Panc1 (cell line): ENCODE results near the gene SCYGR3. TPM values are rescaled to one million over a fixed set of nuclear protein-coding genes. Genes with fewer than 3 reads are reported as not detected.

Source experiments
- ATAC-seq: fragments of 200-7000 bp; cut with Tn5 transposase; 2 replicates; pipeline ENCODE4 v1.9.1; 2020; ENCODE audit warnings: mild to moderate bottlenecking, moderate library complexity
- BruUV-seq: library from RNA; stranded (reverse); fragments of 400-500 nt; replicated peaks from 2 replicates; lab custom pipeline; 2021; lab: Mats Ljungman, UMichigan
- CTCF ChIA-PET: fragments of 300-600 bp; sonication (Branson Sonifier 250); formaldehyde crosslinking; loops from one replicate; lab custom pipeline; 2022; ENCODE audit warnings: antibody characterized with exemption; lab: Charles Lee
- POLR2A ChIA-PET: fragments of 300-600 bp; sonication (Branson Sonifier 250); formaldehyde crosslinking; loops from one replicate; lab custom pipeline; 2022; ENCODE audit warnings: antibody characterized with exemption; lab: Charles Lee
- DNase-seq: peaks from one replicate; pipeline ENCODE4 v3.0.0-alpha.2; 2010; ENCODE audit warnings: low read depth, low spot score
- H3K27ac ChIP-seq: 2 replicates; pipeline ENCODE4 v1.5.1; 2011; ENCODE audit warnings: mild to moderate bottlenecking, low read length, inconsistent platforms
- H3K27me3 ChIP-seq: fragments of 200-500 bp; sonication (Bioruptor generic); 2 replicates; pipeline ENCODE4 v1.6.0; 2014; ENCODE audit warnings: low read length, inconsistent platforms; ENCODE audit not compliant: control insufficient read depth, insufficient read depth
- H3K36me3 ChIP-seq: fragments of 200-500 bp; sonication (Bioruptor generic); 2 replicates; pipeline ENCODE4 v1.5.1; 2014; ENCODE audit warnings: inconsistent platforms, mild to moderate bottlenecking, low read length, moderate library complexity; ENCODE audit not compliant: control insufficient read depth, insufficient read depth
- H3K4me1 ChIP-seq: 2 replicates; pipeline ENCODE4 v1.5.1; 2011; ENCODE audit warnings: inconsistent platforms, mild to moderate bottlenecking, low read length, moderate library complexity; ENCODE audit not compliant: control insufficient read depth, insufficient read depth
- H3K4me3 ChIP-seq, 2 experiments: 2 replicates each; pipeline ENCODE4 v1.5.1; 2011 to 2012; ENCODE audit warnings: low read depth in 2 of 2, low read length in 2 of 2, mild to moderate bottlenecking in 2 of 2, inconsistent platforms in 1 of 2, moderate library complexity in 1 of 2
- H3K9me3 ChIP-seq: fragments of 200-500 bp; sonication (Bioruptor generic); 2 replicates; pipeline ENCODE4 v1.5.1; 2014; ENCODE audit warnings: low read depth, mild to moderate bottlenecking, inconsistent platforms, low read length, moderate library complexity; ENCODE audit not compliant: control insufficient read depth, insufficient read depth
- POLR2AphosphoS5 ChIP-seq: IDR thresholded peaks from 2 replicates; pipeline ENCODE4 v1.6.1; 2012; ENCODE audit warnings: mild to moderate bottlenecking, low read depth, low read length, moderate library complexity
- SIN3A ChIP-seq: IDR thresholded peaks from 2 replicates; pipeline ENCODE4 v1.6.1; 2012; ENCODE audit warnings: low read depth, mild to moderate bottlenecking, low read length, moderate library complexity, borderline replicate concordance; ENCODE audit not compliant: insufficient read depth
- TCF7L2 ChIP-seq: IDR thresholded peaks from 2 replicates; pipeline ENCODE4 v1.6.1; 2011; ENCODE audit warnings: mild to moderate bottlenecking, low read depth, low read length, inconsistent platforms
- in situ Hi-C: cut with HindIII; loops from 2 replicates; pipeline ENCODE4 v1.10.0; 2016; ENCODE audit warnings: low sequenced_read_pairs, low pct_unique_long_range_greater_than_20kb
- intact Hi-C: fragments of 100-400 bp; cut with micrococcal nuclease; formaldehyde crosslinking; loops from one replicate; pipeline ENCODE4 v1.10.0; 2022; ENCODE audit not compliant: unreplicated experiment
- total RNA-seq: library from RNA; stranded (reverse); gene quantifications from one replicate; pipeline ENCODE4 v1.2.1, GENCODE V29; 2021; ENCODE audit not compliant: unreplicated experiment
- TF ChIP-seq, protein P1 (sequence below), 2 experiments: IDR thresholded peaks; 2 replicates each; pipeline ENCODE4 v1.6.1; 2011 to 2012; ENCODE audit warnings: low read depth in 2 of 2, control low read depth in 1 of 2, low read length in 1 of 2, mild to moderate bottlenecking in 1 of 2, moderate library complexity in 1 of 2; ENCODE audit not compliant: insufficient read depth in 1 of 2
- TF ChIP-seq, protein P2 (sequence below): fragments of 450-650 bp; IDR thresholded peaks from 2 replicates; pipeline ENCODE4 v1.5.1; 2017; ENCODE audit warnings: mild to moderate bottlenecking

Gene SCYGR3
- total RNA-seq, 1 experiment from 2014 or later: not detected

DNA sequence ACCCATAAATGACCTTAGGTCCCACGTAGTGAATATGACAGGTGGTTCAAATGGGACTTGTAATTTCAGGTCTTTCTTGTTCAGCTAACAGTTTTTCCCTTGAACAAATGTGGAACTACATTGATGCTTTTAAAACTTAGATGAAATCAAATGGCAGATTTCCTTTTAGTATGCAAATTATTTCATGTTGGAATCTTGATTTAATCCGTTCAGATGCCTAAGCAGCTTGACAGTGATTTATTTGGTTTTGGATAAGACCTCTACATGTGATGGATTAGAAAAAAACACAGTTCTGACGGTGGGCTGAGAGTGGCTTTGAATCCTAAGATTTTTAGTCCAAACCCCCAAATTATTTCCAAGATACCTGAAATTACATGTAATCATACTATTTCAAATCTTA, 19.6 kb upstream of the SCYGR3 start:
- intact Hi-C loops (no loop called here), in situ Hi-C loops (no loop called here)
- H3K4me1 ChIP-seq: no peaks in the 10 kb centered on the region
- H3K9me3 ChIP-seq: no peaks in the 10 kb centered on the region
- no peaks in the 10 kb centered on the region for H3K36me3 ChIP-seq
- ATAC-seq (no peak), DNase-seq (no peak)
- peaks cover 9% of the 10 kb centered on the region for H3K27me3 ChIP-seq
- ChIA-PET POLR2A (no interaction called here), CTCF (no interaction called here)
- BruUV-seq: no TSS peak
- TF ChIP-seq SIN3A: no peak
- TF ChIP-seq POLR2AphosphoS5: no peak
- TF ChIP-seq, protein P1, sequence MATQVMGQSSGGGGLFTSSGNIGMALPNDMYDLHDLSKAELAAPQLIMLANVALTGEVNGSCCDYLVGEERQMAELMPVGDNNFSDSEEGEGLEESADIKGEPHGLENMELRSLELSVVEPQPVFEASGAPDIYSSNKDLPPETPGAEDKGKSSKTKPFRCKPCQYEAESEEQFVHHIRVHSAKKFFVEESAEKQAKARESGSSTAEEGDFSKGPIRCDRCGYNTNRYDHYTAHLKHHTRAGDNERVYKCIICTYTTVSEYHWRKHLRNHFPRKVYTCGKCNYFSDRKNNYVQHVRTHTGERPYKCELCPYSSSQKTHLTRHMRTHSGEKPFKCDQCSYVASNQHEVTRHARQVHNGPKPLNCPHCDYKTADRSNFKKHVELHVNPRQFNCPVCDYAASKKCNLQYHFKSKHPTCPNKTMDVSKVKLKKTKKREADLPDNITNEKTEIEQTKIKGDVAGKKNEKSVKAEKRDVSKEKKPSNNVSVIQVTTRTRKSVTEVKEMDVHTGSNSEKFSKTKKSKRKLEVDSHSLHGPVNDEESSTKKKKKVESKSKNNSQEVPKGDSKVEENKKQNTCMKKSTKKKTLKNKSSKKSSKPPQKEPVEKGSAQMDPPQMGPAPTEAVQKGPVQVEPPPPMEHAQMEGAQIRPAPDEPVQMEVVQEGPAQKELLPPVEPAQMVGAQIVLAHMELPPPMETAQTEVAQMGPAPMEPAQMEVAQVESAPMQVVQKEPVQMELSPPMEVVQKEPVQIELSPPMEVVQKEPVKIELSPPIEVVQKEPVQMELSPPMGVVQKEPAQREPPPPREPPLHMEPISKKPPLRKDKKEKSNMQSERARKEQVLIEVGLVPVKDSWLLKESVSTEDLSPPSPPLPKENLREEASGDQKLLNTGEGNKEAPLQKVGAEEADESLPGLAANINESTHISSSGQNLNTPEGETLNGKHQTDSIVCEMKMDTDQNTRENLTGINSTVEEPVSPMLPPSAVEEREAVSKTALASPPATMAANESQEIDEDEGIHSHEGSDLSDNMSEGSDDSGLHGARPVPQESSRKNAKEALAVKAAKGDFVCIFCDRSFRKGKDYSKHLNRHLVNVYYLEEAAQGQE (IDR thresholded peaks at IDR 0.05; ENCODE audit: insufficient read depth in 1 of 2, low read depth in 2 of 2, low read length in 1 of 2): no peak
- TF ChIP-seq, protein P2, sequence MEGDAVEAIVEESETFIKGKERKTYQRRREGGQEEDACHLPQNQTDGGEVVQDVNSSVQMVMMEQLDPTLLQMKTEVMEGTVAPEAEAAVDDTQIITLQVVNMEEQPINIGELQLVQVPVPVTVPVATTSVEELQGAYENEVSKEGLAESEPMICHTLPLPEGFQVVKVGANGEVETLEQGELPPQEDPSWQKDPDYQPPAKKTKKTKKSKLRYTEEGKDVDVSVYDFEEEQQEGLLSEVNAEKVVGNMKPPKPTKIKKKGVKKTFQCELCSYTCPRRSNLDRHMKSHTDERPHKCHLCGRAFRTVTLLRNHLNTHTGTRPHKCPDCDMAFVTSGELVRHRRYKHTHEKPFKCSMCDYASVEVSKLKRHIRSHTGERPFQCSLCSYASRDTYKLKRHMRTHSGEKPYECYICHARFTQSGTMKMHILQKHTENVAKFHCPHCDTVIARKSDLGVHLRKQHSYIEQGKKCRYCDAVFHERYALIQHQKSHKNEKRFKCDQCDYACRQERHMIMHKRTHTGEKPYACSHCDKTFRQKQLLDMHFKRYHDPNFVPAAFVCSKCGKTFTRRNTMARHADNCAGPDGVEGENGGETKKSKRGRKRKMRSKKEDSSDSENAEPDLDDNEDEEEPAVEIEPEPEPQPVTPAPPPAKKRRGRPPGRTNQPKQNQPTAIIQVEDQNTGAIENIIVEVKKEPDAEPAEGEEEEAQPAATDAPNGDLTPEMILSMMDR: no peak
- no peak for TF ChIP-seq TCF7L2
- no peak overlapping the region for H3K4me3 ChIP-seq
- H3K27ac ChIP-seq: no peak overlapping the region

- TF ChIP-seq, protein P2: no peak
- no peak for TF ChIP-seq SIN3A
- TF ChIP-seq POLR2AphosphoS5: no peak
- TF ChIP-seq, protein P1 (IDR thresholded peaks at IDR 0.05; ENCODE audit: insufficient read depth in 1 of 2, low read depth in 2 of 2, low read length in 1 of 2): no peak
- no peak for TF ChIP-seq TCF7L2
- Histone ChIP-seq H3K4me3 (no peak overlapping the region), H3K4me1 (no peaks in the 10 kb centered on the region), H3K27ac (no peak overlapping the region), H3K36me3 (no peaks in the 10 kb centered on the region), H3K27me3 (peaks cover 10% of the 10 kb centered on the region), H3K9me3 (no peaks in the 10 kb centered on the region)
- ATAC-seq: no peak
- in situ Hi-C loops: no loop called here
- ChIA-PET POLR2A (no interaction called here), CTCF (no interaction called here)
- intact Hi-C loops: no loop called here
- no TSS peak for BruUV-seq
- no peak for DNase-seq
These were observed 18.2 kb upstream of the SCYGR3 start for GRCh38 chr2:227632827-227633226.
